Measurements from ENCODE around the gene COL23A1.
"Not testable (repeated sequence)": the region's sequence is repeated elsewhere in the genome, so short reads cannot be mapped to it uniquely, and the experiment has no call there.

The COL23A1 gene

DNA sequence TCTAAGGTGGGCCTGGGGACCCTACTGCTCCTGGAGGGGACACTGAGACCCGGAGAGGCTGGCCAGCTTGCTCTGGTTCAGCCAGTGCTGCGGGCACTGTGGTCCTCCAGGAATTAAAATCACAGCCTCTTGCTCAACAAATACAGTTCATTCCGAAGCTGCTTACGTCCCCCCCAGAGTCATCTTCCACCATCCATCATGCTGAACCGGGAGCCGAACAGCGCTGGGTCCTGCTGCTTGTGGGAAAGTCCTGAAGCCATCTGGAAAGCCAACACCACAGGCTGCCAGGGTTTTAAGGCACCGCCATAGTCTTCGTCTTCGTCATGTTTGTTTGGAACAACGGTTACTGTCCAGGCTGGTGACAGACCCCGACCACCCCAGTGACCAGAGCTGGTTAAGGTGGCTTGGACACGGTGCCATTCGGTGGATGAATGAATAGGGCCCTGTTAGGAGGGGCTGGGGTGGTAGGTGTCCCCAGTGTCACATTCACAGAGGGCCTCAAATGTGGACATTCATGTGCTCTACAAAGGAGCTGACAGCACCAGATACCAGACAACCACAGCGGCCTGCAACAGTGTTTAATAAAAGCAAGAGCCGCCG is 276.0 kb downstream of the COL23A1 start:
- DNase-seq = no peak

DNA sequence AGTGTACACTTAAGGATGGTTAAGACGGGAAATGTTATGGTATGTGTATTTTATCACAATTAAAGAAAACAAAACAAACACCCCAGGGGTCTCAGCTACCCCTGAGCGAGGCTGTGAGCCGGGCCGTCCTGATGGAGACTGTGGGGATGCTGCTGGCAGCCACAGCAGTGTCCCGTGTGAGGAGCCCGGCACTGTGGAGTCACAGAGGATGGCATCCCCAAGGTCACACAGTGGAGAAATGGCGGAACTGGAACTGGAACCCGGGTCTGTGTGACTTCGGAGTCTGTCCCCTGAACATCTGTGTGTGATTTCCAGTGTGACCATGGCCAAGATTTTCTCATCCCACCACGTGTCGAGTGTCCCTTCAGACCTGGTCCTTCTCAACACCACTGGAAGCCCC is 276.9 kb downstream of the COL23A1 start:
- DNase-seq = no peak

DNA sequence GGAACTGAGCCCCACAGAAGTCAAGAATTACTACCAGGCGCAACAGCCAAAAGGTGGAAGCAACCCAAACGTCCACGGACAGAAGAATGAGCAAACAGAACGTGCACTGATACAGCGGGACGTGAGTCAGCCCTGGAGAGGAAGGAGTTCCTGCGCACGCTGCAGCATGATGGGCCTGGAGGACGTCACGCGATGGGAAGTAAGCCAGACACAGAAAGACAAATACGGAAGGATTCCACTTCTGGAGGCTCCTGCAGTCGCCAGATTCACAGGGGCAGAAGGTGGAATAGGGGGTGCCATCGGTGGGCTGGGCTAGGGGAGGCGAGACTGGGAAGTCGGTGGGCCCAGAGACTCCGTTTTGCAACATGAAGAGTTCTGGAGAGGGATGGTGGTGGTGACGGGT is 277.3 kb downstream of the COL23A1 start:
- DNase-seq = no peak

DNA sequence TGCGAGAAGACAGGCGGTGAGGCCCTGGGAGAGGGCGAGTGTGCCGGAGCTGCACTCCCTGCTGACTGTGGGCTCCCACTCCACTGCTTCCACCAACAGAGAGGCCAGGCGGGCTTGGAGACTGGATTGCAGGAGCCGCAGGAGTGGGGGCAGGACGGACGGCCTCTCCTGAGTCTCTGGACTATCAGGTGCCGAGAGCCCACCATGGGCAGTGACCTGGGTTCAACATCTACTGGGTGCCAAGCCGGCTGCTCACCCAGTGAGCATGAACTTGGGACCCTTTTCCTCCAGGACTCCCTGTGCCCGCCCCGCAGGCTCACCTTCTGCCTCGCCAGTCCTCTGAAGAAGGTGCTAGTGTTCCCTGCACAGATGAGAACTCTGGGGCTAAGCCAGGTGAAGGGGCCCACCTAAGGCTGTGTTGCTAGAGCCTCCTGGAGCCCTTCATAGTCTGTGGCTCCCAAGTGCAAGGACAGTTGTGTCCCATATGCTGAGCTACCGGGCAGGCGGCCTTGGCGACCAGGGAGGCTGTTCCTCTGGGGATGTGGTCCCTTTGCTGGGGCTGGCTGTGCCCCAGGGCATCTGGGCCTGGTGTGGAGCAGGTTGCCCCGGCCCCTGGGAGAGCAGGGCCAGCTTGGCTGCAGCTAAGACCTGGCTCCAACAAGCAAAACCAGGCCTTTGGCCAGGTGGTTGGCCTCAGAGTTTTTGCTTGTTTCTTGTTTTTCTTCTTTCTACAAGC is 279.9 kb downstream of the COL23A1 start:
- DNase-seq = no peak

GRCh38 chr5:178309271-178310013 is 280.8 kb downstream of the COL23A1 start:
- DNase-seq = no peak

DNA sequence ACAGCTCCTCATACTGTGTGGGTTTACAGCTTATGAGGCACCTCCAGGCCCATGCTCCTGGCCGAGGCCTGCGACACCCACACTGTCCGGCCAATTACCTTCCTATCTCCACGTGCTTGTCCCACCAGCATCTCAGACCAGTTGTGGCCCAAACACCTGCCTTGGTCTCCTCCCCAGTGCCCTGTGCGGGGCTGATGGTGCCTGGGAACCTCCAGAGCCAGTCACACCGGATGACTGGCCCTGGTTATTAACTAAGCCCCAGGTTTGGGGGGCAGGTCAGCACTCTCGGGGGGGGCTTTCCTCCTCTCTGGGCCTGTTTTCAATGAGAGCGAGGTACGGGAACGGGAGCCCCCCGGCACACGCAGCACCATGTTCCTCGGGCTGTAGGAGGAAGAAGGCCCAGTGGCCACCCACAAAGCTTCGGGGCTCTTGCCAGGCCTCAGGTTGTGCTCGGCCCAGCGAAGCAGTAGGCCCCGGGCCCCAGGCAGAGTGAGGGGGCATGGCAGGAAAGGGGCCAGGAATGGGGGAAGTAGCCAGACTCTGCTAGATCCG is 281.6 kb downstream of the COL23A1 start:
- no peak for DNase-seq

- DNase-seq = no peak
These were observed 282.7 kb downstream of the COL23A1 start for GRCh38 chr5:178307267-178308045.

GRCh38 chr5:178306430-178307225 is 283.6 kb downstream of the COL23A1 start:
- no peak for DNase-seq

GRCh38 chr5:178305801-178306200 is 284.4 kb downstream of the COL23A1 start:
- no peak for DNase-seq

DNA sequence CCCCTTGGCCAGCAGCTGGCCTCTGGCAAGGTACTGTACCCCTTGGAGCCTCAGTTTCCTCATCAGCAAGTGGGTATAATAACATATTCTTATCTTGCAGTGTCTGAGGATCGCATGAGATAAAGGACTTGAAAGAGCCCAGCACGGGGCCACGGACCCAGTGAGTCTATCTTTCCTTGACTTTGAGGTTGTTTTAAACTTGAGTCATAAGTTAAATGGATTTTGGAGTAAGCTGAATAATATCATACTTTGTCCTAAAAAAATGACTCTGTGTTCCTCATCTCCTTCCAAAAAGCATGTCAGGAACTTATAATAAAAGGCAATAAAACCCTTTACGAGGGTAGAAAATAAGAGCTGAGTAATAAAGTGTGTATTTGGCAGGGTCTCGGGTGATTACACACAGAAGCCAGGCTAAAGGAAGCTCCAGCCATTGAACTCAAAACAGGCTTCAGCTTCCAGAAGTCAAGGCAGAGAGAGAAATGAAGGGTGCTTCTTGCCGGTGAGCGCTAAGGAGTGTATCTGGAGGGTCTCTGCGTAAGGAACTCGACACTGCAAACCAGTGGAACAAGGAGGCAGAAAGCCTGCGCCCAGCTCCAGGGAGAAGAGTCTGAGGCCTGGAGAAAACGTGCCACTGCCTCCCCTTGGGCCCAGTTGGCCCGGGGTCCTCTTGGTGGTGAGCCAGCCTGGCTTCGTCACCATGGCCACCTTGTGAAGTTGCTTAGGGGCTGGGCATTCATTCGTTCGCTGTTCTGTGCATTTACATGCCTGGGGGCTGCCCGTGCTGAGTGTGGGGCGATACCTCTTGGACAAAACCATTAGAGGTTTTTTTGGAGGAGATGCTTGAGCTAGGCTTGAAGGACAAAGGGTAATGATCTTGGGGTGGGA is 285.2 kb downstream of the COL23A1 start:
- no peak for DNase-seq

DNA sequence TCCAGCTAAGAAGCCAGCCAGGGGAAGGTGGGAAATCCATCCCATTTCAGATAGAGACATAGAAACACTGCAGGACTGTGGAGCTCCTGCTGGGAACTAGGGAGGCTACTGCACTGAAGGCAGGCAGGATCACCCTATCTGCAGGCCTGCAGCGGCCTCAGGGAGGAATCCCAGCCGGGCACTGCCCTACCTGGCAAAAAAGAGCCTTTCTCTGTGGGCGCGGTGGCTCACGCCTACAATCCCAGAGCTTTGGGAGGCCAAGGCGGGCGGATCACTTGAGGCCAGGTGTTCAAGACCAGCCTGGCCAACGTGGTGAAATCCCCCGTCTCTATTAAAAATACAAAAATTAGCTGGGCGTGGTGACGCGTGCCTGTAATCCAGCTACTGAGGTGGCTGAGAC is 286.2 kb downstream of the COL23A1 start:
- no peak for DNase-seq

DNA sequence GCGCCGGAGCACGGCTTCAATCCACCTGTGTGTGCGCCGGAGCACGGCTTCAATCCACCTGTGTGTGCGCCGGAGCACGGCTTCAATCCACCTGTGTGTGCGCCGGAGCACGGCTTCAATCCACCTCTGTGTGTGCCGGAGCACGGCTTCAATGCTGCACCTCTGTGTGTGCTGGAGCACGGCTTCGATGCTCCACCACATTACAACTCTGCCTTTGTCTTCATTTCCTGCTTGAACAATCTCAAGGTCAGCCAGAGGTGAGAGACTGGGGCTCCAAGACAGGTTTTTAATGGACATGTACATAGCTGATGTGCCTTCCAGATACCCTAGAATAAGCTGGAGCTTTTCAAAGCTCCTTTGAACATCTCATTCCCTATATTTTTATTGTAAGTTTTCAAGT is 287.9 kb downstream of the COL23A1 start:
- not testable (repeated sequence) for DNase-seq

DNA sequence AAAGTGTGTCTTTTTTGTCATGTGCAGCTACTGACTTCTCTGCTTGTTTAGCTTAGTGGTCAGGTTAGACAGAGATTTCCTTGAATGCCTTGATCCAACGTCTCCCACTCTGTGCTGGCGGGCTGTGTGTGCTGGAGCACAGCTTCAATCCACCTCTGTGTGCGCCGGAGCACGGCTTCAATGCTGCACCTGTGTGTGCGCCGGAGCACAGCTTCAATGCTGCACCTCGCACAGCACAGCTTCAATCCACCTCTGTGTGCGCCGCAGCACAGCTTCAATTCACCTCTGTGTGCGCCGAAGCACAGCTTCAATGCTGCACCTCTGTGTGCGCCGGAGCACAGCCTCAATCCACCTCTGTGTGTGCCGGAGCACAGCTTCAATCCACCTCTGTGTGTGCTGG is 288.6 kb downstream of the COL23A1 start:
- DNase-seq = no peak

GRCh38 chr5:178298283-178298807 is 291.8 kb downstream of the COL23A1 start:
- no peak for DNase-seq

DNA sequence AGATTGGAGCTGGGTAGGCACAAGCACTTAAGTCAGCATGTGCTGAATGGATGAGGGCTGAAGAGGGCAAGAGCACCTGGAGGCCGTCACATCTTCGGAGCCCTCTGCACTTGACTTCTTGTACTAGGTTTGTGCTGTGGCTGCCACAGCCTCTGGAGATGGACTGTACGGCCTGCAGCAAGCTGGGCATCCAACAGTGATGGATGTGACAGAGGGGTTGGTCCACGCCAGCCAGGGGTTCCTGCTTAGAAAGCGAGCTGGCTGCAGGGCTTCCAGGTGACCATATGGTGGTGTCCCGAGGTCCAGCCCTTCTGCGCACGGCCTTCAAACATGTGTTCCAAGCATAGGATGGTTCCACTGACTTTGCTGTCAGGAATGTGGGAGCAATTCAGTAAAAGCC is 292.4 kb downstream of the COL23A1 start:
- DNase-seq = no peak

DNA sequence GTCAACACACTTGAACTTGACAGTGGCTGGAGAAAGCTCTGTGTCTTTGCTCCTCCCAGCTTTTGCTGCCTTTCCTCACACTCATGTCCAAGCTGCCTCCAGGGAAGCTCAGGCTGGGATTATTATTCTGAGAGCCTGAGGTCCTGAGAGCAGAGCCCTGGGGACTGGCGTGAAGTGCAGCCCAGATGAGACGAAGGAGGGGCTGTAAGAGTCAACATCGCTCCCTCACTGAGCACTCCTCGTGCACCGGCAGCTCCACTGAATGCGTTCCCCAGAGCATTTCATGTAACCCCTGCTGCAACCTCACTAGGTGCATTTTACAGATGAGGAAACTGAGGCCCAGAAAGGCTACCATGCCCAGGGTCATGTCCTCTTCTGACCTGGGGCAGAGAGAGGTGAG is 294.1 kb downstream of the COL23A1 start:
- no peak for DNase-seq

DNA sequence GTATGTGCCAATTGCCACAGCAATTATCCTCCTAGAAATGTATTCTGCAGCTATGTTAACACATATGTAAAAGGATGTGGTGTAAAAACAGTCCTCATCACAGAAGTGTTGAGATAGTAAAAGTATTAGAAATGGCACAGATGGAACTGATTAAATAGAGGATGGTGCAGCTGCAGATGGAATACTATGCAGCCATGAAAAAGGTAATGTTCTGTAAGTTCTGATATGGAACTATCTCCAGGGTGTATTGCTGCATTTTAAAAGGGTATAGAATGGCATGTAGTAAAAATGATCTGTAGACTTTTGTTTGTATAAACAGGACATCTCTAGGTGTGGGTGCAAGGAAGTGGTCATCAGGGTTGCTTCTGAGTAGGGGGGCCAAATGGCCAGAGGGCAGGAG is 294.6 kb downstream of the COL23A1 start:
- DNase-seq = no peak

GRCh38 chr5:178293815-178294214 is 296.4 kb downstream of the COL23A1 start:
- no peak for DNase-seq

GRCh38 chr5:178293400-178293799 is 296.8 kb downstream of the COL23A1 start:
- no peak for DNase-seq

DNA sequence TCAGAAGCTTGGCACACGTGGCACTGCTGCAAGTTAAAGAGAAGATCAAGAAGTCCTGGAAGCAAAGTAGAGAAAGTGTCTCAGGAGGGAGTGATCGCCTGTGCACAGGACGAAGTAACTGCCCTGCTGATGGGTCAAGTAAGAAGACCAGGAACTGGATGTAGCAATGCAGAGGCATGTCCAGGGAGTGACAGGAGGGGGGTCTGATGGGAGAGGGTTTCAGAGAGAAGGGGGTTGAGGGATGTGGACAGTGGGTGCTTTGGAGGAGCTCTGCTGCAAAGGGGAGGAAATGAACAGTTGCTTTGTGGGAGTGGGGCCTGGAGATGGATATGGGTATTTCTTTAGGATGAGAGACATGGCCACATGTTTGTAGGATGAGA is 297.4 kb downstream of the COL23A1 start:
- DNase-seq = no peak
